Measurements from ENCODE around the gene USP9X.

- no peak for TF ChIP-seq CTCF (IDR thresholded peaks at IDR 0.05)
- no peak for TF ChIP-seq POLR2A (IDR thresholded peaks at IDR 0.05)
- TF ChIP-seq POLR2AphosphoS5 (IDR thresholded peaks at IDR 0.05), result no peak
- no peak for TF ChIP-seq EP300 (IDR thresholded peaks at IDR 0.05)
These were observed 57.1 kb downstream of the USP9X start for GRCh38 chrX:41142130-41142910.

All from suprapubic skin (tissue), 4 donors.